Fibroblast of lung (primary cell): Measurements from ENCODE around the gene CEP170.
"Not testable (repeated sequence)": the region's sequence is repeated elsewhere in the genome, so short reads cannot be mapped to it uniquely, and the experiment has no call there.

Experiments
- CTCF ChIP-seq, 2 donors: IDR thresholded peaks in 1 of 2; conservative IDR thresholded peaks in 1 of 2; 1 replicate in 1 of 2; 2 replicates in 1 of 2; pipeline ENCODE4 v1.5.1; 2011 to 2012; ENCODE audit warnings: low read length in 2 of 2, control low read depth in 1 of 2, inconsistent platforms in 1 of 2, low read depth in 1 of 2, mild to moderate bottlenecking in 1 of 2
- EZH2 ChIP-seq: IDR thresholded peaks from 2 replicates; pipeline ENCODE4 v1.5.1; 2012; ENCODE audit warnings: low read length, control low read depth, mild to moderate bottlenecking; ENCODE audit errors: missing control alignments

- TF ChIP-seq CTCF (conservative IDR thresholded peaks at IDR 0.05 in 1 of 2, IDR thresholded peaks at IDR 0.05 in 1 of 2; ENCODE audit: low read depth in 1 of 2, low read length in 2 of 2); EZH2: not testable (repeated sequence)
Measured at GRCh38 chr1:243215276-243215875, 39.7 kb downstream of the CEP170 start.
